OCI-LY3 (cell line): ENCODE measurements around the gene FAM53B.

Experiments used
- H2AFZ ChIP-seq: fragments of 200-600, 300-600 bp; shearing (Covaris generic); 2 replicates; pipeline ENCODE4 v1.6.0; 2014; ENCODE audit warnings: antibody characterized with exemption, low read depth, low read length
- H3K27ac ChIP-seq: fragments of 200-600, 300-600 bp; sonication (generic); 2 replicates; pipeline ENCODE4 v1.5.1; 2014; ENCODE audit warnings: mild to moderate bottlenecking, low read length, moderate library complexity, mixed read lengths
- H3K27me3 ChIP-seq: fragments of 200-600, 300-600 bp; sonication (generic); 2 replicates; pipeline ENCODE4 v1.6.1; 2014; ENCODE audit warnings: low read depth, low read length, mixed read lengths
- H3K36me3 ChIP-seq: fragments of 200-600, 300-600 bp; sonication (generic); replicated peaks from 2 replicates; pipeline ENCODE3; 2014; ENCODE audit warnings: low read depth, low read length, mixed read lengths
- H3K4me1 ChIP-seq: fragments of 300-600, 200-600 bp; sonication (generic); 2 replicates; pipeline ENCODE4 v1.6.1; 2014; ENCODE audit warnings: low read length, mixed read lengths
- H3K4me2 ChIP-seq: fragments of 200-600, 300-600 bp; sonication (generic); 2 replicates; pipeline ENCODE4 v1.6.1; 2014; ENCODE audit warnings: low read length, mixed read lengths
- H3K4me3 ChIP-seq: fragments of 300-600, 200-600 bp; sonication (generic); 2 replicates; pipeline ENCODE4 v1.5.1; 2014; ENCODE audit warnings: antibody characterized with exemption, mild to moderate bottlenecking, low read length, moderate library complexity
- H3K79me2 ChIP-seq: fragments of 300-600, 200-600 bp; shearing (Covaris generic); 2 replicates; pipeline ENCODE4 v1.6.1; 2014; ENCODE audit warnings: mild to moderate bottlenecking, low read length, mixed read lengths
- H3K9ac ChIP-seq: fragments of 300-600, 200-600 bp; shearing (Covaris generic); 2 replicates; pipeline ENCODE4 v1.6.0; 2014; ENCODE audit warnings: mild to moderate bottlenecking, low read length, moderate library complexity
- H3K9me3 ChIP-seq: fragments of 200-600, 300-600 bp; shearing (Covaris generic); 2 replicates; pipeline ENCODE4 v1.6.1; 2014; ENCODE audit warnings: low read length, mixed read lengths; ENCODE audit not compliant: insufficient read depth
- H4K20me1 ChIP-seq: fragments of 200-600, 300-600 bp; sonication (generic); 2 replicates; pipeline ENCODE4 v1.6.1; 2016; ENCODE audit warnings: low read length, mixed read lengths; ENCODE audit not compliant: insufficient read depth
- EZH2phosphoT487 ChIP-seq: fragments of 200-600 bp; shearing (Covaris generic); IDR thresholded peaks from 2 replicates; pipeline ENCODE4 v1.6.1; 2018; ENCODE audit warnings: antibody characterized with exemption, mixed run types, low read depth
- TF ChIP-seq, protein P1 (sequence below): fragments of 200-600, 300-600 bp; sonication (generic); IDR thresholded peaks from 2 replicates; pipeline ENCODE4 v1.5.1; 2014; ENCODE audit warnings: antibody characterized with exemption, low read length, low read depth

Gene FAM53B

DNA sequence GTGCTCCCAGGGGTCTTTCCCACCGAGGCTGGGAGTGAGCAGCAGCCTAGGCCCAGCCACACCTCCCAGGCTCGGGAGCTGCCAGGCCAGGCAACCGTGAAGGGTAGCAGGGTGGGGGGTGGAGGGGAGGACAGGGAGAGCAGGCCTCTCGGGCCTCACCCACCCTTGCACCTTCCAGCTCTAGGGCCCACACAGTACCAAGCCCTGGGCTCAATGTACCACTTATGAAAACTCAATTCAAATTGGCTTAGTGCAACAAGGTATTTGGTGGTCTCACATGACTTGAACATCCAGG lies 127.4 kb downstream of the FAM53B start:
- no peaks in the 10 kb centered on the region for H3K36me3 ChIP-seq
- H2AFZ ChIP-seq: no peak overlapping the region
- TF ChIP-seq EZH2phosphoT487: no peak
- TF ChIP-seq, protein P1, sequence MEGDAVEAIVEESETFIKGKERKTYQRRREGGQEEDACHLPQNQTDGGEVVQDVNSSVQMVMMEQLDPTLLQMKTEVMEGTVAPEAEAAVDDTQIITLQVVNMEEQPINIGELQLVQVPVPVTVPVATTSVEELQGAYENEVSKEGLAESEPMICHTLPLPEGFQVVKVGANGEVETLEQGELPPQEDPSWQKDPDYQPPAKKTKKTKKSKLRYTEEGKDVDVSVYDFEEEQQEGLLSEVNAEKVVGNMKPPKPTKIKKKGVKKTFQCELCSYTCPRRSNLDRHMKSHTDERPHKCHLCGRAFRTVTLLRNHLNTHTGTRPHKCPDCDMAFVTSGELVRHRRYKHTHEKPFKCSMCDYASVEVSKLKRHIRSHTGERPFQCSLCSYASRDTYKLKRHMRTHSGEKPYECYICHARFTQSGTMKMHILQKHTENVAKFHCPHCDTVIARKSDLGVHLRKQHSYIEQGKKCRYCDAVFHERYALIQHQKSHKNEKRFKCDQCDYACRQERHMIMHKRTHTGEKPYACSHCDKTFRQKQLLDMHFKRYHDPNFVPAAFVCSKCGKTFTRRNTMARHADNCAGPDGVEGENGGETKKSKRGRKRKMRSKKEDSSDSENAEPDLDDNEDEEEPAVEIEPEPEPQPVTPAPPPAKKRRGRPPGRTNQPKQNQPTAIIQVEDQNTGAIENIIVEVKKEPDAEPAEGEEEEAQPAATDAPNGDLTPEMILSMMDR: no peak
- H3K9me3 ChIP-seq: no peaks in the 10 kb centered on the region
- no peak overlapping the region for H3K9ac ChIP-seq
- no peaks in the 10 kb centered on the region for H3K79me2 ChIP-seq
- H3K27ac ChIP-seq: no peak overlapping the region
- peaks cover 40% of the 10 kb centered on the region for H3K4me1 ChIP-seq
- no peak overlapping the region for H3K4me2 ChIP-seq
- H3K27me3 ChIP-seq: no peaks in the 10 kb centered on the region
- H3K4me3 ChIP-seq: no peak overlapping the region
- peaks cover 54% of the 10 kb centered on the region for H4K20me1 ChIP-seq

DNA sequence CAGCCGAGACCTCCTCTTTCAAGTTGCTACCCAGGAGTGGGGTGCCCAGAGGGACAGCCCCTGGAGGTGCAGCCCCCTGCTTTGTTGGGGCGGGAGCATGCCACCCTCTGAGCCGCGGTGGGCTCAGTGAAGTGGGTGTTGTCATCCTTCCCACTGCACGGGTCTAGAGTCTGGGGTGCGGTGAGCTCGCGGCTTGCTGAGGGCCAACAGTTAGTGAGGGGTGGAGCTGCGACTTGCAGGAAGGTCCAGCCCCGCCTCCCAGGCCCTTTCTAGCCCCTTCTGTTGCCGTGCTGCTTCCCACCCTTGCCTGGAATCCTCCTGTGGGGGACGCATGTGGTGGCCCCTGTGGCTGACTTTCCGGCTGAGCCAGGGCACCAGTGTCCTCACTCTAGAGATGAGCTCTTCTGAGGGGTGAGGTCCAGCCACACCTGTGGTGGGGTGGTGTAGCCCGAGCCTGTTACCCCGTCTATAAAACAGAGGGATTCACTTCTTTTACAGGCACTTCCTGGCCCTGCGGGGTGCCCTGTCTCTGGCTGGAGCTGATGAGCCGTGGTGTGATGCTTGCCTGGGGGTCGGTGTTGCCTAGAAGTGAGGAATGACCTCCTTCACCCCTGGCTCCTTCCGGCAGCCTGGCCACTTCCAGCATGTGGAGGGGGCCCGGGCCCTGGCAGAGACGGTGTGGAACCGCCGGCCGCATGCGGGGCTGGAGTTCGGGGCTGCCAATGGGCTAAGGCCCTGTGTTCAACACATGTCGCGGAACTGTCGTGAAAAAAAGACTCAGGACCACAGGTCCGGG lies 127.9 kb downstream of the FAM53B start:
- Histone ChIP-seq H3K9ac (no peak overlapping the region), H3K79me2 (no peaks in the 10 kb centered on the region), H3K27ac (no peak overlapping the region), H3K27me3 (no peaks in the 10 kb centered on the region), H3K4me2 (no peak overlapping the region), H2AFZ (no peak overlapping the region), H3K9me3 (no peaks in the 10 kb centered on the region), H3K4me1 (peaks cover 40% of the 10 kb centered on the region), H3K36me3 (no peaks in the 10 kb centered on the region), H3K4me3 (no peak overlapping the region), H4K20me1 (peaks cover 54% of the 10 kb centered on the region)
- TF ChIP-seq EZH2phosphoT487: no peak

- peaks cover 35% of the 10 kb centered on the region for H3K4me1 ChIP-seq
- peaks cover 49% of the 10 kb centered on the region for H4K20me1 ChIP-seq
- H3K9ac ChIP-seq: no peak overlapping the region
- no peak overlapping the region for H3K4me3 ChIP-seq
- no peak overlapping the region for H2AFZ ChIP-seq
- no peaks in the 10 kb centered on the region for H3K9me3 ChIP-seq
- H3K27me3 ChIP-seq: no peaks in the 10 kb centered on the region
- H3K79me2 ChIP-seq: no peaks in the 10 kb centered on the region
- TF ChIP-seq, protein P1: no peak
- TF ChIP-seq EZH2phosphoT487: no peak
- H3K4me2 ChIP-seq: no peak overlapping the region
- no peaks in the 10 kb centered on the region for H3K36me3 ChIP-seq
- no peak overlapping the region for H3K27ac ChIP-seq
Observed at GRCh38 chr10:124615259-124615658, 128.9 kb downstream of the FAM53B start.

- no peaks in the 10 kb centered on the region for H3K79me2 ChIP-seq
- H3K36me3 ChIP-seq: no peaks in the 10 kb centered on the region
- no peak overlapping the region for H2AFZ ChIP-seq
- H3K4me3 ChIP-seq: no peak overlapping the region
- peak overlapping the region; percentile 23 for H3K4me2 ChIP-seq
- H3K27ac ChIP-seq: no peak overlapping the region
- H3K9me3 ChIP-seq: no peaks in the 10 kb centered on the region
- peaks cover 24% of the 10 kb centered on the region for H3K4me1 ChIP-seq
- no peaks in the 10 kb centered on the region for H3K27me3 ChIP-seq
- peaks cover 41% of the 10 kb centered on the region for H4K20me1 ChIP-seq
- TF ChIP-seq, protein P1: no peak
- no peak for TF ChIP-seq EZH2phosphoT487
- no peak overlapping the region for H3K9ac ChIP-seq
Observed at GRCh38 chr10:124614003-124614659, 130.0 kb downstream of the FAM53B start.
